ENCODE results near the gene AQP10. TPM values are rescaled to one million over a fixed set of nuclear protein-coding genes. Genes with fewer than 3 reads are reported as not detected.

Gene AQP10
- polyA plus RNA-seq, 1 donor (not counting 4 experiments of a cell fraction or from before 2014, with no cell fraction given) = 0.85 TPM

DNA sequence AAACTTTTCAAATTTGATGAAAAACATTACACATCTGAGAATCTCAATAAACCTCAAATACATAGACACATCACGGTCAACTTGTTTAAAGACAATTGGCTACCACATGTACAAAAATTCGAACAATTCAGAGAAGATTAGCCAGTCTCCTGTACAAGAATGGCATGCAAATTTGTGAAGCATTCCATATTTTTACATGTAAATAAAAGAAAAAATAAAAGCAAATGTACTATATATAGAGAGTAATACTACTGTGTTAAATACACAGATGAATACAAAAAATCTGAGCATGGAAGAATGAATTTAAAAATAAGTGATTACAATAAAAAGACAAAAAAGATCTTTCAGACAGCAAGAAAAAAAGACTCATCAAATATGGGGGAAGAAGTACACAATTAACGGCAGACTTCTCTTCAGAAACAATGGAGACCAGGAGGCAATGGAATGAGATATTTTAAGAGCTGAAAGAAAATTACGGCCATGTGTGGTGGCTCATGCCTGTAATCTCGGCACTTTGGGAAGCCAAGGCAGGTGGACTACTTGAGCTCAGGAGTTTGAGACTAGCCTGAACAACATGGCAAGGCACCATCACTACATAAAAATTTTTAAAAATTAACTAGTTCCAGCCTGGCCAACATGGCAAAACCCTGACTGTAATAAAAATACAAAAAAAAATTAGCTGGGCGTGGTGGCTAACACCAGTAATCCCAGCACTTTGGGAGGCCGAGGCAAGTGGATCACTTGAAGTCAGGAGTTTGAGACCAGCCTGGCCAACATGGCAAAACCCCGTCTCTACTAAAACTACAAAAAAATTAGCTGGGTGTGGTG is 25.3 kb upstream of the AQP10 start:
- TF ChIP-seq EZH2 (IDR thresholded peaks at IDR 0.05; ENCODE audit: low read length) = no peak
- TF ChIP-seq, protein P1, sequence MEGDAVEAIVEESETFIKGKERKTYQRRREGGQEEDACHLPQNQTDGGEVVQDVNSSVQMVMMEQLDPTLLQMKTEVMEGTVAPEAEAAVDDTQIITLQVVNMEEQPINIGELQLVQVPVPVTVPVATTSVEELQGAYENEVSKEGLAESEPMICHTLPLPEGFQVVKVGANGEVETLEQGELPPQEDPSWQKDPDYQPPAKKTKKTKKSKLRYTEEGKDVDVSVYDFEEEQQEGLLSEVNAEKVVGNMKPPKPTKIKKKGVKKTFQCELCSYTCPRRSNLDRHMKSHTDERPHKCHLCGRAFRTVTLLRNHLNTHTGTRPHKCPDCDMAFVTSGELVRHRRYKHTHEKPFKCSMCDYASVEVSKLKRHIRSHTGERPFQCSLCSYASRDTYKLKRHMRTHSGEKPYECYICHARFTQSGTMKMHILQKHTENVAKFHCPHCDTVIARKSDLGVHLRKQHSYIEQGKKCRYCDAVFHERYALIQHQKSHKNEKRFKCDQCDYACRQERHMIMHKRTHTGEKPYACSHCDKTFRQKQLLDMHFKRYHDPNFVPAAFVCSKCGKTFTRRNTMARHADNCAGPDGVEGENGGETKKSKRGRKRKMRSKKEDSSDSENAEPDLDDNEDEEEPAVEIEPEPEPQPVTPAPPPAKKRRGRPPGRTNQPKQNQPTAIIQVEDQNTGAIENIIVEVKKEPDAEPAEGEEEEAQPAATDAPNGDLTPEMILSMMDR (optimal IDR thresholded peaks at IDR 0.05 in 1 of 3, IDR thresholded peaks at IDR 0.05 in 1 of 3, conservative IDR thresholded peaks at IDR 0.05 in 1 of 3; ENCODE audit: extremely low read depth in 1 of 3, insufficient read depth in 2 of 3, low read length in 3 of 3) = no peak
- FAIRE-seq = no peak
- no peaks in the 10 kb centered on the region for H3K9me3 ChIP-seq (ENCODE audit: control insufficient read depth, low read depth, low read length)
- H3K36me3 ChIP-seq (ENCODE audit: control insufficient read depth in 2 of 2, extremely low read depth in 1 of 2, insufficient read depth in 2 of 2, low read length in 2 of 2) = no peaks in the 10 kb centered on the region
- H3K4me3 ChIP-seq (ENCODE audit: control insufficient read depth in 2 of 3, extremely low read depth in 1 of 3, insufficient read depth in 2 of 3, low read depth in 1 of 3, low read length in 3 of 3) = no peak overlapping the region
- no peak overlapping the region for H3K27ac ChIP-seq (ENCODE audit: control insufficient read depth, insufficient read depth, low read length)
- no peak overlapping the region for H2AFZ ChIP-seq (ENCODE audit: control insufficient read depth, low read length)
- no peaks in the 10 kb centered on the region for H3K27me3 ChIP-seq (ENCODE audit: control insufficient read depth, extremely low read depth, insufficient read depth, low read length)
- dilution Hi-C loops (cut with MboI; ENCODE audit: extremely low pct_ligation_motif_present, low sequenced_read_pairs) = no loop called here
- no peak for DNase-seq (ENCODE audit: low read depth, low spot score)
- H3K9me1 ChIP-seq (ENCODE audit: control insufficient read depth, extremely low read depth, insufficient read depth, low read length) = no peaks in the 10 kb centered on the region
- H4K20me1 ChIP-seq (ENCODE audit: control insufficient read depth, extremely low read depth, insufficient read depth, low read length) = no peaks in the 10 kb centered on the region
- no peak overlapping the region for H3K4me2 ChIP-seq (ENCODE audit: control insufficient read depth, extremely low read depth, insufficient read depth, low read depth, low read length)
- H3K79me2 ChIP-seq (ENCODE audit: control insufficient read depth, insufficient read depth, low read length) = no peaks in the 10 kb centered on the region
- H3K4me1 ChIP-seq (ENCODE audit: control insufficient read depth, extremely low read depth, insufficient read depth, low read length) = no peaks in the 10 kb centered on the region
- no peak overlapping the region for H3K9ac ChIP-seq (ENCODE audit: control insufficient read depth, extremely low read depth, insufficient read depth, low read length)

DNA sequence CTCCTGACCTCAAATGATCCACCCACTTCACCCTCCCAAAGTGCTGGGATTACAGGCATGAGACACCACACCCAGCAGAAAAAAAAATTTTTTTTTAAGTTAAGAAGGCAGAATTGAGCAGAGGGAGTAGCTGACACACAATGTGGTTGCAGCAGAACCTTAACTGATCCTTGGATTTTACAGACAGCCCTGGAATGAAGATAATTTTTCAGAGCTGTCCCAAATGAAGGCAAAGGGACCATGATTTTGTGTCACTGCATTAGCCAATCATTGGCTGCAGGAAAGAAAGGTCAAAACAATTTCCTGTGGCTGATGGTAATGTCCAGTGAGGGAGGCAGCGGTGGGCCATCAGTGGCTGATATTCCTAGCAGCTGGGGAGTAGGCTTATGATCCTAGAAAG is 19.3 kb upstream of the AQP10 start:
- H3K9ac ChIP-seq (ENCODE audit: control insufficient read depth, extremely low read depth, insufficient read depth, low read length) = no peak overlapping the region
- H3K36me3 ChIP-seq (ENCODE audit: control insufficient read depth in 2 of 2, extremely low read depth in 1 of 2, insufficient read depth in 2 of 2, low read length in 2 of 2) = no peaks in the 10 kb centered on the region
- no peaks in the 10 kb centered on the region for H3K27me3 ChIP-seq (ENCODE audit: control insufficient read depth, extremely low read depth, insufficient read depth, low read length)
- no peak overlapping the region for H3K4me3 ChIP-seq (ENCODE audit: control insufficient read depth in 2 of 3, extremely low read depth in 1 of 3, insufficient read depth in 2 of 3, low read depth in 1 of 3, low read length in 3 of 3)
- H4K20me1 ChIP-seq (ENCODE audit: control insufficient read depth, extremely low read depth, insufficient read depth, low read length) = no peaks in the 10 kb centered on the region
- no peaks in the 10 kb centered on the region for H3K79me2 ChIP-seq (ENCODE audit: control insufficient read depth, insufficient read depth, low read length)
- H3K9me1 ChIP-seq (ENCODE audit: control insufficient read depth, extremely low read depth, insufficient read depth, low read length) = no peaks in the 10 kb centered on the region
- FAIRE-seq (no peak), DNase-seq (ENCODE audit: low read depth, low spot score) (no peak)
- no peaks in the 10 kb centered on the region for H3K9me3 ChIP-seq (ENCODE audit: control insufficient read depth, low read depth, low read length)
- no peak overlapping the region for H3K27ac ChIP-seq (ENCODE audit: control insufficient read depth, insufficient read depth, low read length)
- dilution Hi-C loops (cut with MboI; ENCODE audit: extremely low pct_ligation_motif_present, low sequenced_read_pairs) = no loop called here
- no peak for TF ChIP-seq EZH2 (IDR thresholded peaks at IDR 0.05; ENCODE audit: low read length)
- H3K4me1 ChIP-seq (ENCODE audit: control insufficient read depth, extremely low read depth, insufficient read depth, low read length) = no peaks in the 10 kb centered on the region
- H2AFZ ChIP-seq (ENCODE audit: control insufficient read depth, low read length) = no peak overlapping the region
- H3K4me2 ChIP-seq (ENCODE audit: control insufficient read depth, extremely low read depth, insufficient read depth, low read depth, low read length) = no peak overlapping the region

Data from keratinocyte (primary cell).